SU-DHL-6 (cell line): ENCODE results near the gene PLEKHH2.

Experiments
- EZH2phosphoT487 ChIP-seq: fragments of 200-600 bp; sonication (generic), shearing (Covaris generic); conservative IDR thresholded peaks from 2 replicates; pipeline ENCODE4 v1.6.1; 2018; ENCODE audit warnings: mild to moderate bottlenecking, antibody characterized with exemption, low read length, moderate library complexity, mixed read lengths
- TF ChIP-seq, protein P1 (sequence below): fragments of 200-600 bp; sonication (generic); IDR thresholded peaks from one replicate; pipeline ENCODE4 v1.5.1; 2017; ENCODE audit warnings: antibody characterized with exemption, mild to moderate bottlenecking, low read length, moderate library complexity; ENCODE audit not compliant: insufficient read depth, poor library complexity, severe bottlenecking

DNA sequence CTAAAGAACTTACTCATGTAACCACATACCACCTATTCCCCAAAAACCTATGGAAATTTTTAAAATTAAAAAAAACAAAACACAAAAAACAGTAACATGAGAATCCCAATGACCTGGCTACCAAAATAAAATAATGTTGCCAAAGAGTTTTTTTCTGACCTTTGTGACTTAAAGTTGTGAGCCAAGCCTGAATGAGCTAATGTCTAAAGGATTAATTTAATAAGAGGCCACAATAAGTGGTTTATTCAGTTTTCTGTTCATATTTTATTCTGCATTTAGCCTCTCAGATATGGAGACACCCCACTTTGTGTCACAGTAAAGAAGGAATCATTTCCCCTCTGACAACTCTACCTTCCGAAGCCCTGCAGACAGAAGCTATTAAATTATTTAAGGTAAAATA is 94.2 kb downstream of the PLEKHH2 start:
- TF ChIP-seq, protein P1, sequence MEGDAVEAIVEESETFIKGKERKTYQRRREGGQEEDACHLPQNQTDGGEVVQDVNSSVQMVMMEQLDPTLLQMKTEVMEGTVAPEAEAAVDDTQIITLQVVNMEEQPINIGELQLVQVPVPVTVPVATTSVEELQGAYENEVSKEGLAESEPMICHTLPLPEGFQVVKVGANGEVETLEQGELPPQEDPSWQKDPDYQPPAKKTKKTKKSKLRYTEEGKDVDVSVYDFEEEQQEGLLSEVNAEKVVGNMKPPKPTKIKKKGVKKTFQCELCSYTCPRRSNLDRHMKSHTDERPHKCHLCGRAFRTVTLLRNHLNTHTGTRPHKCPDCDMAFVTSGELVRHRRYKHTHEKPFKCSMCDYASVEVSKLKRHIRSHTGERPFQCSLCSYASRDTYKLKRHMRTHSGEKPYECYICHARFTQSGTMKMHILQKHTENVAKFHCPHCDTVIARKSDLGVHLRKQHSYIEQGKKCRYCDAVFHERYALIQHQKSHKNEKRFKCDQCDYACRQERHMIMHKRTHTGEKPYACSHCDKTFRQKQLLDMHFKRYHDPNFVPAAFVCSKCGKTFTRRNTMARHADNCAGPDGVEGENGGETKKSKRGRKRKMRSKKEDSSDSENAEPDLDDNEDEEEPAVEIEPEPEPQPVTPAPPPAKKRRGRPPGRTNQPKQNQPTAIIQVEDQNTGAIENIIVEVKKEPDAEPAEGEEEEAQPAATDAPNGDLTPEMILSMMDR = no peak
- TF ChIP-seq EZH2phosphoT487 = no peak
